Keratinocyte (primary cell): ENCODE data around the gene LRIT3. TPM values are rescaled to one million over a fixed set of nuclear protein-coding genes. Genes with fewer than 3 reads are reported as not detected.

Source experiments
- DNase-seq: peaks from one replicate; pipeline ENCODE4 v3.0.0-alpha.2; 2011; ENCODE audit warnings: low read depth, missing footprints, low spot score
- FAIRE-seq: peaks from 2 replicates; lab custom pipeline; 2011; peaks lifted over from hg19 to GRCh38; lab: Jason Lieb, UNC
- H2AFZ ChIP-seq: 2 replicates; pipeline ENCODE4 v1.6.0; 2012; ENCODE audit warnings: low read length, control low read depth, inconsistent platforms; ENCODE audit not compliant: control insufficient read depth
- H3K27ac ChIP-seq: 2 replicates; pipeline ENCODE4 v1.5.1; 2011; ENCODE audit warnings: low read length; ENCODE audit not compliant: control insufficient read depth, insufficient read depth
- H3K27me3 ChIP-seq: 3 replicates; pipeline ENCODE4 v1.6.0; 2011; ENCODE audit warnings: low read length; ENCODE audit not compliant: control insufficient read depth, insufficient read depth; ENCODE audit errors: extremely low read depth
- H3K36me3 ChIP-seq, 2 experiments: 2 replicates in 1 of 2; 3 replicates in 1 of 2; pipeline ENCODE4 v1.5.1; 2011; ENCODE audit warnings: low read length in 2 of 2, mild to moderate bottlenecking in 1 of 2; ENCODE audit not compliant: control insufficient read depth in 2 of 2, insufficient read depth in 2 of 2; ENCODE audit errors: extremely low read depth in 1 of 2
- H3K4me1 ChIP-seq: 3 replicates; pipeline ENCODE4 v1.5.1; 2011; ENCODE audit warnings: low read length; ENCODE audit not compliant: control insufficient read depth, insufficient read depth; ENCODE audit errors: extremely low read depth
- H3K4me2 ChIP-seq: 3 replicates; pipeline ENCODE4 v1.6.0; 2011; ENCODE audit warnings: low read depth, low read length; ENCODE audit not compliant: control insufficient read depth, insufficient read depth; ENCODE audit errors: extremely low read depth
- H3K4me3 ChIP-seq, 3 experiments: fragments of 200-600 bp in 1 of 3; sonication (generic) in 1 of 3; 2 replicates in 2 of 3; 3 replicates in 1 of 3; pipeline ENCODE4 v1.5.1; 2011 to 2016; ENCODE audit warnings: low read length in 3 of 3, mild to moderate bottlenecking in 3 of 3, control low read depth in 2 of 3, inconsistent platforms in 1 of 3, low read depth in 1 of 3, mixed read lengths in 1 of 3, mixed run types in 1 of 3, moderate library complexity in 1 of 3; ENCODE audit not compliant: control insufficient read depth in 2 of 3, insufficient read depth in 2 of 3; ENCODE audit errors: extremely low read depth in 1 of 3
- H3K79me2 ChIP-seq: 2 replicates; pipeline ENCODE4 v1.6.0; 2012; ENCODE audit warnings: low read length; ENCODE audit not compliant: control insufficient read depth, insufficient read depth
- H3K9ac ChIP-seq: 3 replicates; pipeline ENCODE4 v1.6.0; 2011; ENCODE audit warnings: low read length; ENCODE audit not compliant: control insufficient read depth, insufficient read depth; ENCODE audit errors: extremely low read depth
- H3K9me1 ChIP-seq: 3 replicates; pipeline ENCODE4 v1.6.0; 2011; ENCODE audit warnings: low read length; ENCODE audit not compliant: control insufficient read depth, insufficient read depth; ENCODE audit errors: extremely low read depth
- H3K9me3 ChIP-seq: 2 replicates; pipeline ENCODE4 v1.5.1; 2012; ENCODE audit warnings: low read depth, low read length; ENCODE audit not compliant: control insufficient read depth
- H4K20me1 ChIP-seq: 3 replicates; pipeline ENCODE4 v1.6.0; 2011; ENCODE audit warnings: low read length; ENCODE audit not compliant: control insufficient read depth, insufficient read depth; ENCODE audit errors: extremely low read depth
- EZH2 ChIP-seq: IDR thresholded peaks from one replicate; pipeline ENCODE4 v1.6.1; 2012; ENCODE audit warnings: inconsistent platforms, mild to moderate bottlenecking, low read length, moderate library complexity
- dilution Hi-C: fragments of 300-500 bp; cut with MboI; formaldehyde crosslinking; loops from one replicate; pipeline ENCODE4 v1.7.0; 2020; ENCODE audit warnings: low sequenced_read_pairs; ENCODE audit not compliant: extremely low pct_ligation_motif_present
- polyA plus RNA-seq, 5 experiments: library from polyadenylated mRNA; depleted of rRNA in 3 of 5; stranded (reverse) in 3 of 5; stranded (forward) in 1 of 5; unstranded in 1 of 5; fragments of >200 nt; gene quantifications; 1 replicate in 1 of 5; 2 replicates in 3 of 5; 3 replicates in 1 of 5; pipeline versions ENCODE4 v1.2.1 to v1.2.3, GENCODE V29; 2011 to 2012; ENCODE audit warnings: missing spikeins in 2 of 5, low read depth in 1 of 5, low replicate concordance in 1 of 5
- TF ChIP-seq, protein P1 (sequence below), 3 experiments: IDR thresholded peaks in 1 of 3; conservative IDR thresholded peaks in 1 of 3; optimal IDR thresholded peaks in 1 of 3; 2 replicates in 2 of 3; 3 replicates in 1 of 3; pipeline versions ENCODE3 to v1.5.1; 2011; ENCODE audit warnings: low read length in 3 of 3, mild to moderate bottlenecking in 3 of 3, moderate library complexity in 2 of 3, control low read depth in 1 of 3, inconsistent platforms in 1 of 3; ENCODE audit not compliant: insufficient read depth in 2 of 3; ENCODE audit errors: extremely low read depth in 1 of 3

Gene LRIT3
- polyA plus RNA-seq, 1 donor (not counting 4 experiments of a cell fraction or from before 2014, with no cell fraction given), result 0.09 TPM

DNA sequence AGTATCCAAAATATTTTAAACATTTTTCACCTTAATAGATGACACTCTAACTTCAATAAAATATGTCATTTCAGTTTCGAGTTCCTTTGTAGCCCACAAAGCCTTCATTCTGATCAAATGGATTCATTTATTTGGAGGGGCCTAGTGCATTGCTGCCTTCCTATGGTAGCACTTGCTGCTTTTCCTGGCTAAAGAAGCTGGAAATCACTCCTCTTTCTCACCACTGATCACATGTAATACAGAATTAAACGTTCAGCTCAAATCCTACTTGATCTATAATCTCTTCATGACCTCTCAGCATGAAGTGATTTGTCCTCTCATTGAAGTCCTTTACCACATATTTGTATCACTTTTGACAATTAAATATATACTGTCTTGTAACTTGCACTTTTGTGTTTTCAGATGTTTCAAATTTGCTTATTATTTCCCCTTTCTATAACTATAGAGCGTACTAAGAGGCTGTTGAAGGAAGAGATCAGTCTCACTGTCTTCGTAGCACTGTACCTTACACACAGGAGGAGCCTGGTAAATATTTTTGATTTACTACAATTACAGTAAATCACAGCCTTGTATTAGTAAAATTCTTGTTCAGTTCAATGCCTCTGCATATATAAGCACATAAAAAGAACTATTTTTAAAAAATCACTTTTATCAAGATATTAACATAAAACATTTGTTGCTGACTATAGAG, 46.7 kb upstream of the LRIT3 start:
- Histone ChIP-seq H3K4me2 (no peak overlapping the region), H3K27ac (no peak overlapping the region), H3K27me3 (no peaks in the 10 kb centered on the region), H3K9me1 (no peaks in the 10 kb centered on the region), H3K79me2 (no peaks in the 10 kb centered on the region), H3K36me3 (no peaks in the 10 kb centered on the region), H3K4me3 (no peak overlapping the region), H4K20me1 (no peaks in the 10 kb centered on the region), H3K9ac (no peak overlapping the region), H3K9me3 (no peaks in the 10 kb centered on the region), H3K4me1 (no peaks in the 10 kb centered on the region), H2AFZ (no peak overlapping the region)
- dilution Hi-C loops, result no loop called here
- no peak for FAIRE-seq
- DNase-seq, result no peak
- no peak for TF ChIP-seq EZH2

DNA sequence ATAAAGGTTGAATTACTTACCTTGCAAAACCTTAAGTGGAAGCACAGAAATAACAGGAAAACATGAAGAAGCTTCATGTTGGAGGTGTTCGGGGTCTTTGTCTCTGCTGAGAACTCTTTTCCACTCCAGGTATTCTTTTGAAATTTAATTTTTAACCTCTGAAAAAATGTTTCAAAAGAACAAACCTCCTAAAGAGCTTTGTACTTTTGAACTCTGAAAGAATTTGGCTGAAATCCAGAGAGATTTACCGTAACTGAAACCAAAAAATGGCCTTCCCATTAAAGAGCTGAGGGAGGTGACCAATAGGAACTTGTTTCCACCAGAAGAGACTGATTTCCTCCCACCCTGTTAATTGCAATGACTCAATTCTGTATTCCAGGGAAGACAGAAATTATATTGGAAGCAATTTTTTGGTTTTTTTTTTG, 46.0 kb upstream of the LRIT3 start, which contains the start of gene CFI:
Gene CFI (minus strand): TSS at position 105 of the 425 bp plus-strand sequence. CDS start 28 bp downstream, at position 77.
- dilution Hi-C loops, result no loop called here
- Histone ChIP-seq H3K27ac (no peak within 1 kb of the TSS), H3K9me1 (no peaks in the 10 kb centered on the region), H4K20me1 (no peaks in the 10 kb centered on the region), H3K9ac (no peak within 1 kb of the TSS), H3K36me3 (no peaks in the 10 kb centered on the region), H3K79me2 (no peaks in the 10 kb centered on the region), H3K4me2 (no peak within 1 kb of the TSS), H3K4me1 (no peaks in the 10 kb centered on the region), H3K9me3 (no peaks in the 10 kb centered on the region), H3K27me3 (no peaks in the 10 kb centered on the region), H3K4me3 (no peak within 1 kb of the TSS), H2AFZ (no peak within 1 kb of the TSS)
- TF ChIP-seq EZH2, result no peak
- TF ChIP-seq, protein P1, sequence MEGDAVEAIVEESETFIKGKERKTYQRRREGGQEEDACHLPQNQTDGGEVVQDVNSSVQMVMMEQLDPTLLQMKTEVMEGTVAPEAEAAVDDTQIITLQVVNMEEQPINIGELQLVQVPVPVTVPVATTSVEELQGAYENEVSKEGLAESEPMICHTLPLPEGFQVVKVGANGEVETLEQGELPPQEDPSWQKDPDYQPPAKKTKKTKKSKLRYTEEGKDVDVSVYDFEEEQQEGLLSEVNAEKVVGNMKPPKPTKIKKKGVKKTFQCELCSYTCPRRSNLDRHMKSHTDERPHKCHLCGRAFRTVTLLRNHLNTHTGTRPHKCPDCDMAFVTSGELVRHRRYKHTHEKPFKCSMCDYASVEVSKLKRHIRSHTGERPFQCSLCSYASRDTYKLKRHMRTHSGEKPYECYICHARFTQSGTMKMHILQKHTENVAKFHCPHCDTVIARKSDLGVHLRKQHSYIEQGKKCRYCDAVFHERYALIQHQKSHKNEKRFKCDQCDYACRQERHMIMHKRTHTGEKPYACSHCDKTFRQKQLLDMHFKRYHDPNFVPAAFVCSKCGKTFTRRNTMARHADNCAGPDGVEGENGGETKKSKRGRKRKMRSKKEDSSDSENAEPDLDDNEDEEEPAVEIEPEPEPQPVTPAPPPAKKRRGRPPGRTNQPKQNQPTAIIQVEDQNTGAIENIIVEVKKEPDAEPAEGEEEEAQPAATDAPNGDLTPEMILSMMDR (optimal IDR thresholded peaks at IDR 0.05 in 1 of 3, IDR thresholded peaks at IDR 0.05 in 1 of 3, conservative IDR thresholded peaks at IDR 0.05 in 1 of 3; ENCODE audit: extremely low read depth in 1 of 3, insufficient read depth in 2 of 3, low read length in 3 of 3), result no peak
- no peak for FAIRE-seq
- no peak for DNase-seq
